PC-3 (cell line): Measurements from ENCODE around the gene GCDH. TPM values are rescaled to one million over a fixed set of nuclear protein-coding genes. Genes with fewer than 3 reads are reported as not detected.
A peak's percentile ranks its signal among the peaks of the same experiment; 100 is the strongest.

Experiments used
- ATAC-seq: fragments of 200-7000 bp; cut with Tn5 transposase; 2 replicates; pipeline ENCODE4 v1.9.1; 2020; ENCODE audit warnings: mild to moderate bottlenecking, moderate library complexity
- BruUV-seq: library from RNA; stranded (reverse); fragments of 400-500 nt; replicated peaks from 2 replicates; lab custom pipeline; 2021; lab: Mats Ljungman, UMichigan
- CTCF ChIA-PET: fragments of 300-600 bp; sonication (Branson Sonifier 250); formaldehyde crosslinking; loops from one replicate; lab custom pipeline; 2022; ENCODE audit warnings: antibody characterized with exemption; lab: Charles Lee
- POLR2A ChIA-PET: fragments of 300-600 bp; sonication (Branson Sonifier 250); formaldehyde crosslinking; loops from one replicate; lab custom pipeline; 2022; ENCODE audit warnings: antibody characterized with exemption; ENCODE audit not compliant: unreplicated experiment; lab: Charles Lee
- DNase-seq: peaks from one replicate; pipeline ENCODE4 v3.0.0-alpha.2; 2015
- H2AFZ ChIP-seq: fragments of 300-600 bp; sonication (generic); 2 replicates; pipeline ENCODE4 v1.6.0; 2016; ENCODE audit warnings: antibody characterized with exemption, low read length
- H3F3A ChIP-seq: fragments of 300-600 bp; sonication (generic); one replicate; pipeline ENCODE4 v1.6.0; 2017; ENCODE audit warnings: antibody characterized with exemption, low read length, control low read depth, mild to moderate bottlenecking; ENCODE audit not compliant: unreplicated experiment
- H3K27ac ChIP-seq: fragments of 300-600 bp; sonication (generic); 2 replicates; pipeline ENCODE4 v1.5.1; 2016; ENCODE audit warnings: mild to moderate bottlenecking, low read length
- H3K27me3 ChIP-seq: fragments of 300-600 bp; sonication (generic); 2 replicates; pipeline ENCODE4 v1.6.1; 2016; ENCODE audit warnings: low read length, mixed read lengths
- H3K36me3 ChIP-seq: fragments of 300-600 bp; sonication (generic); 2 replicates; pipeline ENCODE4 v1.6.1; 2016; ENCODE audit warnings: low read depth, mixed run types, low read length, mixed read lengths
- H3K4me1 ChIP-seq: fragments of 300-600 bp; sonication (generic); 2 replicates; pipeline ENCODE4 v1.5.1; 2016; ENCODE audit warnings: low read length; ENCODE audit not compliant: insufficient read depth
- H3K4me2 ChIP-seq: fragments of 300-600 bp; sonication (generic); 2 replicates; pipeline ENCODE4 v1.6.0; 2016; ENCODE audit warnings: low read length
- H3K4me3 ChIP-seq: fragments of 300-600 bp; sonication (generic); 2 replicates; pipeline ENCODE4 v1.5.1; 2016; ENCODE audit warnings: mild to moderate bottlenecking, low read length, mixed read lengths
- H3K79me2 ChIP-seq: fragments of 300-600 bp; sonication (generic); 2 replicates; pipeline ENCODE4 v1.6.1; 2017; ENCODE audit warnings: low read length, mixed read lengths
- H3K9ac ChIP-seq: fragments of 300-600 bp; sonication (generic); 2 replicates; pipeline ENCODE4 v1.6.0; 2016; ENCODE audit warnings: mild to moderate bottlenecking, low read length
- H3K9me2 ChIP-seq: fragments of 300-600 bp; sonication (generic); replicated peaks from 2 replicates; pipeline ENCODE4 v1.6.1; 2016; ENCODE audit warnings: mixed run types, low read length, mixed read lengths
- H3K9me3 ChIP-seq: fragments of 300-600 bp; sonication (generic); 2 replicates; pipeline ENCODE4 v1.6.1; 2016; ENCODE audit warnings: low read length, mixed read lengths
- H4K20me1 ChIP-seq: fragments of 300-600 bp; sonication (generic); 2 replicates; pipeline ENCODE4 v1.6.1; 2016; ENCODE audit warnings: low read length, mixed read lengths
- EZH2 ChIP-seq: fragments of 300-600 bp; sonication (generic); IDR thresholded peaks from one replicate; pipeline ENCODE4 v1.6.1; 2017; ENCODE audit warnings: antibody characterized with exemption, mild to moderate bottlenecking, low read length; ENCODE audit not compliant: unreplicated experiment
- EZH2phosphoT487 ChIP-seq: fragments of 300-600 bp; sonication (generic); IDR thresholded peaks from 2 replicates; pipeline ENCODE4 v1.6.1; 2018; ENCODE audit warnings: mild to moderate bottlenecking, antibody characterized with exemption, low read length, borderline replicate concordance
- intact Hi-C: fragments of 100-400 bp; cut with micrococcal nuclease; formaldehyde crosslinking; loops from 2 replicates; pipeline ENCODE4 v1.9.0; 2023
- total RNA-seq: library from RNA; depleted of rRNA; stranded (reverse); fragments of >200 nt; gene quantifications from 2 replicates; pipeline ENCODE4 v1.2.3, GENCODE V29; 2014
- TF ChIP-seq, protein P1 (sequence below): fragments of 300-600 bp; sonication (generic); conservative IDR thresholded peaks from 2 replicates; pipeline ENCODE4 v1.5.1; 2017; ENCODE audit warnings: antibody characterized with exemption, low read depth, mild to moderate bottlenecking, low read length

Gene GCDH
- total RNA-seq, 1 experiment from 2014 or later, result 37.4 TPM

GRCh38 chr19:12945479-12946091 is 54.6 kb downstream of the GCDH start, which contains the start of gene RAD23A:
TSS of gene RAD23A (plus strand) at chr19:12945862. CDS start at chr19:12945949, 87 bp downstream.
- Histone ChIP-seq H3K4me1 (peaks cover 24% of the 10 kb centered on the region), H3F3A (peaks cover 28% of the 10 kb centered on the region), H3K79me2 (peaks cover 51% of the 10 kb centered on the region), H3K9me3 (no peaks in the 10 kb centered on the region), H3K9me2 (no peaks in the 10 kb centered on the region), H3K9ac (peak within 1 kb of the TSS; percentile 90), H3K4me2 (peak within 1 kb of the TSS; percentile 89), H3K27ac (peak within 1 kb of the TSS; percentile 86), H3K36me3 (peaks cover 61% of the 10 kb centered on the region), H4K20me1 (peaks cover 17% of the 10 kb centered on the region), H3K27me3 (no peaks in the 10 kb centered on the region), H3K4me3 (peak within 1 kb of the TSS; percentile 76), H2AFZ (no peak within 1 kb of the TSS)
- TF ChIP-seq EZH2 (no peak), EZH2phosphoT487 (no peak; the same call in 1 of the 2 replicates)
- TF ChIP-seq, protein P1, sequence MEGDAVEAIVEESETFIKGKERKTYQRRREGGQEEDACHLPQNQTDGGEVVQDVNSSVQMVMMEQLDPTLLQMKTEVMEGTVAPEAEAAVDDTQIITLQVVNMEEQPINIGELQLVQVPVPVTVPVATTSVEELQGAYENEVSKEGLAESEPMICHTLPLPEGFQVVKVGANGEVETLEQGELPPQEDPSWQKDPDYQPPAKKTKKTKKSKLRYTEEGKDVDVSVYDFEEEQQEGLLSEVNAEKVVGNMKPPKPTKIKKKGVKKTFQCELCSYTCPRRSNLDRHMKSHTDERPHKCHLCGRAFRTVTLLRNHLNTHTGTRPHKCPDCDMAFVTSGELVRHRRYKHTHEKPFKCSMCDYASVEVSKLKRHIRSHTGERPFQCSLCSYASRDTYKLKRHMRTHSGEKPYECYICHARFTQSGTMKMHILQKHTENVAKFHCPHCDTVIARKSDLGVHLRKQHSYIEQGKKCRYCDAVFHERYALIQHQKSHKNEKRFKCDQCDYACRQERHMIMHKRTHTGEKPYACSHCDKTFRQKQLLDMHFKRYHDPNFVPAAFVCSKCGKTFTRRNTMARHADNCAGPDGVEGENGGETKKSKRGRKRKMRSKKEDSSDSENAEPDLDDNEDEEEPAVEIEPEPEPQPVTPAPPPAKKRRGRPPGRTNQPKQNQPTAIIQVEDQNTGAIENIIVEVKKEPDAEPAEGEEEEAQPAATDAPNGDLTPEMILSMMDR, result no peak
- no TSS peak for BruUV-seq
- intact Hi-C loops, result no loop called here
- DNase-seq, result peak; percentile 100
- CTCF ChIA-PET, result interaction anchor here (1.0 kb wide), 1 partner anchor 20 kb away, joined by 3 read pairs; no protein-coding TSS in a partner anchor
- ATAC-seq, result peak; percentile 73
- POLR2A ChIA-PET, result no interaction called here

DNA sequence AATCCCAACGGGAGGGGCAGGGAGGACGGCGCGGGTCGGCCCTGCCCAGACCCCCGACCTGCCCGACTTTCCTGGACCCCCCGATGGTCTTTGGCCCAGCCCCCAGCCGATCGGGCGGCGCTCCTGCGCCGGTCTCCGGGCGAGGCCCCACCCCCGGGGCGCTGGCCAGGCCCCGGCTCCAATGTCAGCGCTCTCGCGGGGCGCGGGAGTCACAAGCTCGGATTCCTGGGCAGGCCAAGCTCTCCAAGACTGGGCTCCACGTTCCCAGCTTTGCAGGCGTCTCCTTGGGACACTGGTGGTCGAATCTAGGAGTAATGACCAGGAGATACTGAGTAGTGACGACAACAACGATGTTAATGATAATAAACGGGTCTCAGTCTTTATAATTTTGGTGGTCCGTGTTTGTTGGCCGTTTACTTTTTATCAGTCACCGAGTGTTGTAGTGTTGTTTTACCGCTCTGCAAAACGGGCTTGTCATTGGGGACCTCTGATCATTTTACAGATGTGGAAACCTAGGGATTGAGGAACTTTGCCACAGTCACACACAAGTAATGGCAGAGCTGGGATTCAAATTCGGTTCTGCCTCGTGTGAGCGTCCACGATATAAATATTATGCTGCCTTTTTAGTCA is 55.2 kb downstream of the GCDH start:
- peak overlapping the region; percentile 86 for H3K27ac ChIP-seq
- intact Hi-C loops, result no loop called here
- peaks cover 22% of the 10 kb centered on the region for H3F3A ChIP-seq
- H4K20me1 ChIP-seq, result peaks cover 11% of the 10 kb centered on the region
- peak overlapping the region; percentile 90 for H3K9ac ChIP-seq
- peaks cover 18% of the 10 kb centered on the region; the same call in 1 of the 2 replicates for H3K4me1 ChIP-seq
- H3K79me2 ChIP-seq, result peaks cover 45% of the 10 kb centered on the region
- H3K9me2 ChIP-seq, result no peaks in the 10 kb centered on the region
- peak overlapping the region; percentile 89 for H3K4me2 ChIP-seq
- H3K4me3 ChIP-seq, result peak overlapping the region; percentile 76
- H3K9me3 ChIP-seq, result no peaks in the 10 kb centered on the region
- DNase-seq (peak; percentile 82), ATAC-seq (peak; percentile 76)
- TSS peak; percentile 9 for BruUV-seq
- POLR2A ChIA-PET, result interaction anchor here (0.6 to 0.7 kb wide), 4 partner anchors 9 to 1794 kb away, joined by 5 to 20 read pairs (median 10); no protein-coding TSS in a partner anchor
- TF ChIP-seq, protein P1, result no peak
- no peak for TF ChIP-seq EZH2phosphoT487
- no peak for TF ChIP-seq EZH2
- H3K27me3 ChIP-seq, result no peaks in the 10 kb centered on the region
- CTCF ChIA-PET, result interaction anchor here (0.6 to 1.0 kb wide), 3 partner anchors 19 to 65 kb away, joined by 3 to 7 read pairs (median 3); partner anchors contain the start of gene GCDH
- H2AFZ ChIP-seq, result no peak overlapping the region
- peaks cover 54% of the 10 kb centered on the region for H3K36me3 ChIP-seq
